K562 (cell line): ENCODE measurements around the gene LY6G6F. TPM values are rescaled to one million over a fixed set of nuclear protein-coding genes. Genes with fewer than 3 reads are reported as not detected.

ENCODE experiments used
- CHD4 ChIP-seq: fragments of 200-600 bp; sonication (generic); IDR thresholded peaks from 3 replicates; pipeline ENCODE4 v1.6.1; 2012; ENCODE audit warnings: low read depth, mild to moderate bottlenecking, mixed read lengths, low read length, inconsistent platforms; ENCODE audit not compliant: insufficient read depth, insufficient replicate concordance, poor library complexity, severe bottlenecking
- E2F1 ChIP-seq: sonication (generic); formaldehyde crosslinking; IDR thresholded peaks from 2 replicates; pipeline ENCODE4 v1.8.1; 2023; ENCODE audit warnings: mild to moderate bottlenecking, missing genetic modification reagents, moderate library complexity
- EHMT2 ChIP-seq: fragments of 450-650 bp; IDR thresholded peaks from 2 replicates; pipeline ENCODE4 v1.6.1; 2018; ENCODE audit warnings: antibody characterized with exemption
- HDGF ChIP-seq: fragments of 450-650 bp; IDR thresholded peaks from 2 replicates; pipeline ENCODE4 v1.6.1; 2016
- KAT8 ChIP-seq: fragments of 450-650 bp; IDR thresholded peaks from 2 replicates; pipeline ENCODE4 v1.6.1; 2016; ENCODE audit warnings: low read depth, mild to moderate bottlenecking
- KLF10 ChIP-seq: fragments of 250-450 bp; sonication (Bioruptor Pico); IDR thresholded peaks from 2 replicates; pipeline ENCODE4 v1.6.1; 2021; ENCODE audit warnings: matching md5 sums
- MAZ ChIP-seq, 2 experiments: fragments of 450-650 bp in 1 of 2; sonication (generic) in 1 of 2; formaldehyde crosslinking; IDR thresholded peaks in 1 of 2; conservative IDR thresholded peaks in 1 of 2; 2 replicates each; pipeline versions ENCODE4 v1.4.0 to v1.5.0; 2020; ENCODE audit warnings: mild to moderate bottlenecking in 1 of 2, missing genetic modification reagents in 1 of 2
- MITF ChIP-seq: IDR thresholded peaks from 2 replicates; pipeline ENCODE4 v1.6.1; 2014; ENCODE audit warnings: antibody characterized with exemption
- MYC ChIP-seq, 2 experiments: fragments of 250-450 bp in 1 of 2; sonication (Bioruptor Pico) in 1 of 2; IDR thresholded peaks; 2 replicates each; pipeline versions ENCODE4 v1.5.1 to v1.6.1; 2012 to 2021; ENCODE audit warnings: low read depth in 2 of 2, borderline replicate concordance in 1 of 2, improper control_type of control experiment in 1 of 2, low read length in 1 of 2, mild to moderate bottlenecking in 1 of 2, moderate library complexity in 1 of 2
- TEAD4 ChIP-seq, 2 experiments: sonication (generic) in 1 of 2; formaldehyde crosslinking in 1 of 2; IDR thresholded peaks; 2 replicates each; pipeline versions ENCODE4 v1.6.1 to v1.8.0; 2012 to 2022; ENCODE audit warnings: borderline replicate concordance in 1 of 2, inconsistent platforms in 1 of 2, low read length in 1 of 2, mild to moderate bottlenecking in 1 of 2, missing genetic modification reagents in 1 of 2
- THAP12 ChIP-seq: fragments of 250-450 bp; sonication (Bioruptor Pico); IDR thresholded peaks from 2 replicates; pipeline ENCODE4 v1.9.0; 2021; ENCODE audit warnings: mild to moderate bottlenecking, inconsistent platforms
- ZBTB33 ChIP-seq: sonication (generic); formaldehyde crosslinking; IDR thresholded peaks from 2 replicates; pipeline ENCODE4 v1.8.1; 2023; ENCODE audit warnings: mild to moderate bottlenecking, missing genetic modification reagents
- ZNF764 ChIP-seq: fragments of 250-450 bp; sonication (Bioruptor Pico); IDR thresholded peaks from 2 replicates; pipeline ENCODE4 v1.4.0; 2020; ENCODE audit warnings: low read depth, mild to moderate bottlenecking, moderate library complexity
- polyA plus RNA-seq, 8 experiments: library from polyadenylated mRNA; depleted of rRNA in 4 of 8; stranded (reverse) in 5 of 8; unstranded in 3 of 8; fragments of >200 nt; fragmentation: Nextera tagmentation in 2 of 8; fragmentation: Illumina TruSeq in 1 of 8; extraction: Ambion mirVana in 2 of 8; extraction: Trizol in 1 of 8; gene quantifications; 2 replicates each; pipeline versions ENCODE4 v1.2.1 to v1.2.3, GENCODE V29; 2011 to 2014; ENCODE audit warnings: inconsistent platforms in 1 of 8, missing spikeins in 1 of 8
- total RNA-seq, 7 experiments: library from RNA; depleted of rRNA in 6 of 7; stranded (reverse); fragments of >200 nt in 6 of 7; fragmentation: Illumina TruSeq in 2 of 7; extraction: Trizol in 2 of 7; gene quantifications; 2 replicates each; pipeline versions ENCODE4 v1.2.1 to v1.2.3, GENCODE V29; 2011 to 2021; ENCODE audit warnings: low replicate concordance in 1 of 7

LY6G6F gene
- total and polyA plus RNA-seq, 9 of the 15 experiments (the other 6 are each of a cell fraction or from before 2014, with no cell fraction given), result 0.14 to 0.50 (median 0.28) TPM; not detected in 2

- TF ChIP-seq MITF, result peak; percentile 7; the same call in 1 of the 2 replicates
- peak; percentile 12; the same call in 1 of the 2 replicates for TF ChIP-seq EHMT2
- no peak for TF ChIP-seq KAT8
- no peak for TF ChIP-seq TEAD4 (IDR thresholded peaks at IDR 0.05; ENCODE audit: low read length)
- TF ChIP-seq TEAD4 (CRISPR knock-in tag; IDR thresholded peaks at IDR 0.05; ENCODE audit: borderline replicate concordance), result peak; percentile 80; the same call in 1 of the 2 replicates
- TF ChIP-seq ZNF764 (CRISPR knock-in tag), result peak; percentile 62; the same call in 1 of the 2 replicates
- peak in 1 of 2 experiments; percentile 26; a peak in 1 of 4 replicates for TF ChIP-seq MAZ (CRISPR knock-in tag; conservative IDR thresholded peaks at IDR 0.05 in 1 of 2, IDR thresholded peaks at IDR 0.05 in 1 of 2)
- TF ChIP-seq THAP12 (CRISPR knock-in tag), result peak; percentile 69; the same call in 1 of the 2 replicates
- TF ChIP-seq KLF10, result 0 out of 2 replicates have a peak, but pooled peaks have one; percentile 8
- TF ChIP-seq ZBTB33 (CRISPR knock-in tag), result 0 out of 2 replicates have a peak, but pooled peaks have one; percentile 2
- TF ChIP-seq CHD4, result no peak
- no peak for TF ChIP-seq MYC (IDR thresholded peaks at IDR 0.05; ENCODE audit: low read depth, low read length)
- peak; percentile 21; the same call in 1 of the 2 replicates for TF ChIP-seq MYC (CRISPR knock-in tag; IDR thresholded peaks at IDR 0.05; ENCODE audit: borderline replicate concordance, low read depth)
- peak; percentile 90 for TF ChIP-seq HDGF
- 0 out of 2 replicates have a peak, but pooled peaks have one; percentile 25 for TF ChIP-seq E2F1
These were observed 47.5 kb upstream of the LY6G6F start (continued) for GRCh38 chr6:31658983-31659648.
